ENCODE measurements around the gene GCLM.

- TF ChIP-seq CTCF (IDR thresholded peaks at IDR 0.05; ENCODE audit: insufficient read depth, low read length, poor library complexity, severe bottlenecking): no peak
- TF ChIP-seq EZH2phosphoT487 (conservative IDR thresholded peaks at IDR 0.05; ENCODE audit: low read length): no peak
Observed at GRCh38 chr1:93905051-93905450, 4.2 kb downstream of the GCLM start.

Data from SU-DHL-6 (cell line).